H1 (cell line): Measurements from ENCODE around the gene APOO. TPM values are rescaled to one million over a fixed set of nuclear protein-coding genes. Genes with fewer than 3 reads are reported as not detected.

Experiments used
- CTCF ChIA-PET: fragments of 300-600 bp; sonication (Branson Sonifier 250); formaldehyde crosslinking; loops from one replicate; lab custom pipeline; 2021; ENCODE audit not compliant: partially characterized antibody; lab: Charles Lee
- POLR2A ChIA-PET: fragments of 300-600 bp; sonication (Branson Sonifier 250); formaldehyde crosslinking; loops from one replicate; lab custom pipeline; 2021; ENCODE audit warnings: inconsistent platforms; ENCODE audit not compliant: partially characterized antibody; lab: Charles Lee
- DNase-seq, 2 experiments: peaks; one replicate each; pipeline versions ENCODE4 v3.0.0 to v3.0.0-alpha.2; 2010 to 2022; ENCODE audit warnings: low spot score in 2 of 2, low read depth in 1 of 2, mixed read lengths in 1 of 2
- FAIRE-seq: peaks from 2 replicates; lab custom pipeline; 2011; peaks lifted over from hg19 to GRCh38; lab: Jason Lieb, UNC
- H2AFZ ChIP-seq: 2 replicates; pipeline ENCODE4 v1.8.1; 2012; ENCODE audit warnings: low read length, inconsistent platforms
- H2AK5ac ChIP-seq: 2 replicates; pipeline ENCODE4 v1.6.1; 2013; ENCODE audit warnings: low read depth, low read length
- H2BK120ac ChIP-seq: replicated peaks from 2 replicates; pipeline ENCODE3; 2013; ENCODE audit warnings: low read depth, low read length, inconsistent platforms
- H2BK12ac ChIP-seq: 2 replicates; pipeline ENCODE4 v1.6.1; 2013; ENCODE audit warnings: low read depth, low read length
- H2BK15ac ChIP-seq: 2 replicates; pipeline ENCODE4 v1.6.1; 2013; ENCODE audit warnings: low read length
- H2BK20ac ChIP-seq: 2 replicates; pipeline ENCODE4 v1.6.1; 2013; ENCODE audit warnings: low read length
- H2BK5ac ChIP-seq: 2 replicates; pipeline ENCODE4 v1.6.1; 2013; ENCODE audit warnings: low read depth, low read length
- H3K14ac ChIP-seq: 2 replicates; pipeline ENCODE4 v1.6.1; 2013; ENCODE audit warnings: inconsistent platforms; ENCODE audit not compliant: insufficient read length
- H3K18ac ChIP-seq: 2 replicates; pipeline ENCODE4 v1.6.1; 2013; ENCODE audit warnings: low read length; ENCODE audit errors: extremely low read depth
- H3K23ac ChIP-seq: 2 replicates; pipeline ENCODE4 v1.6.1; 2013; ENCODE audit warnings: inconsistent platforms; ENCODE audit not compliant: insufficient read length
- H3K23me2 ChIP-seq: 2 replicates; pipeline ENCODE4 v1.6.1; 2013; ENCODE audit warnings: low read depth, low read length
- H3K27ac ChIP-seq: 2 replicates; pipeline ENCODE4 v1.6.1; 2011; ENCODE audit warnings: low read depth, low read length, inconsistent platforms
- H3K27me3 ChIP-seq, 4 experiments: replicated peaks in 1 of 4; 1 replicate in 1 of 4; 2 replicates in 3 of 4; pipeline versions ENCODE4 v1.6.1 to v1.8.1; 2011 to 2013; ENCODE audit warnings: low read length in 3 of 4, mild to moderate bottlenecking in 3 of 4, inconsistent platforms in 2 of 4, mixed read lengths in 2 of 4, moderate library complexity in 1 of 4; ENCODE audit not compliant: control insufficient read depth in 3 of 4, insufficient read depth in 3 of 4; ENCODE audit errors: extremely low read depth in 1 of 4
- H3K36me3 ChIP-seq, 4 experiments: 2 replicates each; pipeline versions ENCODE4 v1.6.1 to v1.8.1; 2011 to 2013; ENCODE audit warnings: mild to moderate bottlenecking in 4 of 4, low read length in 3 of 4, moderate library complexity in 2 of 4, control low read depth in 1 of 4, inconsistent platforms in 1 of 4; ENCODE audit not compliant: insufficient read depth in 4 of 4, control insufficient read depth in 2 of 4
- H3K4ac ChIP-seq: replicated peaks from 2 replicates; pipeline ENCODE3; 2013; ENCODE audit warnings: low read length, low read depth, mixed read lengths, inconsistent platforms; ENCODE audit not compliant: insufficient read length
- H3K4me1 ChIP-seq, 4 experiments: replicated peaks in 1 of 4; 1 replicate in 1 of 4; 2 replicates in 3 of 4; pipeline versions ENCODE4 v1.6.1 to v1.8.1; 2011 to 2013; ENCODE audit warnings: low read length in 3 of 4, inconsistent platforms in 2 of 4, mixed read lengths in 1 of 4; ENCODE audit not compliant: insufficient read depth in 4 of 4, control insufficient read depth in 3 of 4
- H3K4me2 ChIP-seq, 2 experiments: 2 replicates each; pipeline versions ENCODE4 v1.6.1 to v1.8.1; 2011 to 2013; ENCODE audit warnings: low read depth in 2 of 2, low read length in 2 of 2, control low read depth in 1 of 2, inconsistent platforms in 1 of 2, mild to moderate bottlenecking in 1 of 2; ENCODE audit not compliant: insufficient read depth in 1 of 2
- H3K4me3 ChIP-seq, 4 experiments: fragments of 200-600, 300-600 bp in 1 of 4; sonication (generic), shearing (Covaris generic), sonication (Bioruptor Twin) in 1 of 4; 2 replicates each; pipeline versions ENCODE4 v1.5.1 to v1.8.1; 2011 to 2016; ENCODE audit warnings: low read length in 4 of 4, low read depth in 3 of 4, control low read depth in 2 of 4, inconsistent platforms in 2 of 4, mild to moderate bottlenecking in 2 of 4, mixed read lengths in 1 of 4, moderate library complexity in 1 of 4; ENCODE audit not compliant: insufficient read depth in 2 of 4; ENCODE audit errors: extremely low read depth in 1 of 4
- H3K56ac ChIP-seq: replicated peaks from 2 replicates; pipeline ENCODE3; 2013; ENCODE audit warnings: low read depth, mild to moderate bottlenecking, mixed read lengths, low read length, inconsistent platforms; ENCODE audit not compliant: insufficient read length
- H3K79me1 ChIP-seq: 2 replicates; pipeline ENCODE4 v1.6.1; 2013; ENCODE audit warnings: low read depth, low read length, control low read depth
- H3K79me2 ChIP-seq, 2 experiments: 2 replicates each; pipeline versions ENCODE4 v1.6.1 to v1.8.1; 2012 to 2013; ENCODE audit warnings: low read length in 2 of 2, mild to moderate bottlenecking in 2 of 2, inconsistent platforms in 1 of 2; ENCODE audit not compliant: insufficient read depth in 2 of 2, control insufficient read depth in 1 of 2
- H3K9ac ChIP-seq, 4 experiments: replicated peaks in 1 of 4; 1 replicate in 1 of 4; 2 replicates in 3 of 4; pipeline versions ENCODE4 v1.6.1 to v1.8.1; 2011 to 2013; ENCODE audit warnings: low read depth in 3 of 4, low read length in 3 of 4, control low read depth in 2 of 4, mild to moderate bottlenecking in 2 of 4, moderate library complexity in 2 of 4, inconsistent platforms in 1 of 4; ENCODE audit errors: extremely low read depth in 1 of 4
- H3K9me3 ChIP-seq, 2 experiments: 2 replicates each; pipeline versions ENCODE4 v1.6.1 to v1.8.1; 2012 to 2013; ENCODE audit warnings: mild to moderate bottlenecking in 2 of 2, moderate library complexity in 2 of 2, control low read depth in 1 of 2, inconsistent platforms in 1 of 2, low read depth in 1 of 2, low read length in 1 of 2, mixed read lengths in 1 of 2; ENCODE audit not compliant: insufficient read depth in 2 of 2
- H4K20me1 ChIP-seq, 2 experiments: replicated peaks in 1 of 2; 2 replicates each; pipeline versions ENCODE3 to v1.8.1; 2011 to 2013; ENCODE audit warnings: inconsistent platforms in 2 of 2, low read length in 2 of 2, mild to moderate bottlenecking in 1 of 2; ENCODE audit not compliant: insufficient read depth in 2 of 2, control insufficient read depth in 1 of 2
- H4K5ac ChIP-seq: 2 replicates; pipeline ENCODE4 v1.6.1; 2013; ENCODE audit warnings: low read length, low read depth, mixed read lengths, inconsistent platforms; ENCODE audit not compliant: insufficient read length
- H4K8ac ChIP-seq: 2 replicates; pipeline ENCODE4 v1.8.0; 2013; ENCODE audit warnings: mild to moderate bottlenecking, moderate library complexity, low read length, inconsistent platforms; ENCODE audit not compliant: insufficient read depth; ENCODE audit errors: extremely low read depth
- H4K91ac ChIP-seq: replicated peaks from 2 replicates; pipeline ENCODE3; 2013; ENCODE audit warnings: low read length, mixed read lengths, inconsistent platforms; ENCODE audit not compliant: insufficient read length
- CHD1 ChIP-seq: IDR thresholded peaks from 2 replicates; pipeline ENCODE4 v1.6.1; 2012; ENCODE audit warnings: low read depth, low read length, improper control_type of control experiment
- GTF2F1 ChIP-seq: IDR thresholded peaks from 2 replicates; pipeline ENCODE4 v1.6.1; 2012; ENCODE audit warnings: low read depth, low read length, improper control_type of control experiment, borderline replicate concordance
- HDAC2 ChIP-seq, 2 experiments: fragments of 300-600 bp in 1 of 2; sonication (generic) in 1 of 2; IDR thresholded peaks; 2 replicates each; pipeline ENCODE4 v1.6.1; 2011 to 2012; ENCODE audit warnings: low read depth in 2 of 2, low read length in 2 of 2, mild to moderate bottlenecking in 2 of 2, moderate library complexity in 2 of 2, borderline replicate concordance in 1 of 2, inconsistent platforms in 1 of 2
- JUN ChIP-seq: IDR thresholded peaks from 2 replicates; pipeline ENCODE4 v1.6.1; 2011; ENCODE audit warnings: low read depth, mild to moderate bottlenecking, improper control_type of control experiment, low read length
- SAP30 ChIP-seq: fragments of 300-600 bp; sonication (generic); IDR thresholded peaks from 2 replicates; pipeline ENCODE4 v1.7.1; 2012; ENCODE audit warnings: low read length, moderate library complexity, mild to moderate bottlenecking, inconsistent platforms; ENCODE audit not compliant: insufficient read depth, insufficient replicate concordance
- SIX5 ChIP-seq: IDR thresholded peaks from 2 replicates; pipeline ENCODE4 v1.6.1; 2011; ENCODE audit warnings: mild to moderate bottlenecking, low read depth, low read length
- SRF ChIP-seq: IDR thresholded peaks from 2 replicates; pipeline ENCODE4 v1.6.1; 2011; ENCODE audit warnings: mild to moderate bottlenecking, low read depth, low read length, moderate library complexity
- WGBS, 2 experiments: shearing (Covaris generic) in 1 of 2; methylation state at CpG; one replicate each; pipeline versions ENCODE4 v1.1.6 to v1.1.7; 2013 to 2015; ENCODE audit warnings: low lambda C conversion rate in 2 of 2, mixed read lengths in 2 of 2, inconsistent platforms in 1 of 2, low coverage in 1 of 2, missing lambda C conversion rate in 1 of 2; ENCODE audit not compliant: insufficient replicate concordance in 2 of 2, insufficient coverage in 1 of 2, insufficient read length in 1 of 2; ENCODE audit errors: extremely low coverage in 1 of 2, missing lambda C conversion rate in 1 of 2; 5-methylcytosine and 5-hydroxymethylcytosine counted together
- polyA plus RNA-seq, 7 experiments: library from polyadenylated mRNA; depleted of rRNA in 3 of 7; stranded (reverse) in 5 of 7; unstranded in 2 of 7; fragments of >200 nt in 5 of 7; fragments of 200-250 nt in 2 of 7; gene quantifications; 1 replicate in 5 of 7; 2 replicates in 1 of 7; 4 replicates in 1 of 7; pipeline versions ENCODE4 v1.2.1 to v1.2.3, GENCODE V29; 2011 to 2013; ENCODE audit warnings: missing spikeins in 2 of 7, mixed read lengths in 2 of 7
- total RNA-seq: library from RNA; stranded (reverse); fragmentation: NEBNext Ultra II Directional; extraction: Animal tissue kit (Norgen Biotek cat#: 25700); gene quantifications from 2 replicates; pipeline ENCODE4 v1.2.1, GENCODE V29; 2021
- TF ChIP-seq, protein P1 (sequence below): IDR thresholded peaks from 2 replicates; pipeline ENCODE4 v1.6.1; 2011; ENCODE audit warnings: low read length, improper control_type of control experiment

Gene APOO
- total and polyA plus RNA-seq, 2 of the 8 experiments (the other 6 are each of a cell fraction or from before 2014, with no cell fraction given): 25.7 to 45.0 TPM

DNA sequence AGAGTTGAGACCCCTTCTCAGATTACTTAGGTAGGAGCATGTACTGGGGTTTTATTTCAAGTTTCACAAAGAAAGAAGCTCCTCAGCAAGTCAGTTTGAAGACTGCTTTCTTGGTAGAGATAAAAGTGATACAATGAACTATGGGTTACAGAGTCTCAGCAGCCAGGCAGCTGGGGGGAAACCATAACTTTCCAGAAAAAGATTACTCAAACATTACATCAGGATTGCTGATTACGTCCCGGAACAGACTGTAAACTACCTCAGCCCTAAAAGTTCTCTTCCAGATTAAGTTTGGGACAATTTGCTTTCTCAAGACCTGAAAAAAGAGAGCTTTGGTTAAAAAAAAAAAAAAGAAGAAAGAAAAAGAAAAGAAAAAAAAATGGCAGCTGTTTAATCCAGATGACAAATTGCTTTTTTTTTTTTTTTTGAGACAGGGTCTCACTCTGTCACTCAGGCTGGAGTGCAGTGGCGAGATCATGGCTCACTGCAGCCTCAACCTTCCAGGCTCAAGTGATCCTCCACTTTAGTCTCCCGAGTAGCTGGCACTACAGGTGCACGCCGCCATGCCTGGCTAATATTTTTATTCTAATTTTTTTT is 108.2 kb downstream of the APOO start:
- 91% methylated on average over 6 of the region's 6 CpGs; no CpG with 5 or more reads in 1 of the 2 experiments for WGBS, 2 experiments
- ChIA-PET POLR2A (no interaction called here), CTCF (interaction anchor here (1.2 kb wide), 1 partner anchor 9 kb away, joined by 4 read pairs; no protein-coding TSS in a partner anchor)

More for the DNA sequence above, 108.2 kb downstream of the APOO start:
- Histone ChIP-seq H3K23ac (no peak overlapping the region), H2AFZ (no peak overlapping the region)
- TF ChIP-seq SIX5 (no peak), CHD1 (no peak), GTF2F1 (no peak), JUN (no peak), HDAC2 (IDR thresholded peaks at IDR 0.05; ENCODE audit: borderline replicate concordance in 1 of 2, low read depth in 2 of 2, low read length in 2 of 2) (no peak), SRF (no peak), SAP30 (no peak)
- TF ChIP-seq, protein P1, sequence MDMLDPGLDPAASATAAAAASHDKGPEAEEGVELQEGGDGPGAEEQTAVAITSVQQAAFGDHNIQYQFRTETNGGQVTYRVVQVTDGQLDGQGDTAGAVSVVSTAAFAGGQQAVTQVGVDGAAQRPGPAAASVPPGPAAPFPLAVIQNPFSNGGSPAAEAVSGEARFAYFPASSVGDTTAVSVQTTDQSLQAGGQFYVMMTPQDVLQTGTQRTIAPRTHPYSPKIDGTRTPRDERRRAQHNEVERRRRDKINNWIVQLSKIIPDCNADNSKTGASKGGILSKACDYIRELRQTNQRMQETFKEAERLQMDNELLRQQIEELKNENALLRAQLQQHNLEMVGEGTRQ: no peak
- TF ChIP-seq, all 59 proteins: peak for 0
- H3K56ac ChIP-seq: no peak overlapping the region
- no peaks in the 10 kb centered on the region for H3K36me3 ChIP-seq
- H3K4me1 ChIP-seq: peaks cover 0 to 3% (median under 1%) of the 10 kb centered on the region in 4 experiments; a peak in 3 of 7 replicates
- no peak overlapping the region for H2BK12ac ChIP-seq
- H2BK15ac ChIP-seq: no peak overlapping the region
- no peak overlapping the region for H3K14ac ChIP-seq
- no peaks in the 10 kb centered on the region for H4K20me1 ChIP-seq
- no peak overlapping the region for H3K27ac ChIP-seq
- no peaks in the 10 kb centered on the region for H3K27me3 ChIP-seq
- no peak overlapping the region for H3K9ac ChIP-seq
- no peak overlapping the region for H2BK20ac ChIP-seq
- no peak overlapping the region for H3K4me2 ChIP-seq
- FAIRE-seq (no peak), DNase-seq (no peak)
- H2BK5ac ChIP-seq: no peak overlapping the region
- H4K8ac ChIP-seq: no peak overlapping the region
- H3K23me2 ChIP-seq: no peaks in the 10 kb centered on the region
- H4K91ac ChIP-seq: no peak overlapping the region
- no peak overlapping the region for H3K4ac ChIP-seq
- no peak overlapping the region for H2BK120ac ChIP-seq
- no peaks in the 10 kb centered on the region for H3K79me1 ChIP-seq
- H3K4me3 ChIP-seq: no peak overlapping the region
- no peak overlapping the region for H3K18ac ChIP-seq
- H2AK5ac ChIP-seq: no peak overlapping the region
- no peaks in the 10 kb centered on the region for H3K79me2 ChIP-seq
- no peaks in the 10 kb centered on the region for H3K9me3 ChIP-seq
- no peak overlapping the region for H4K5ac ChIP-seq
